SKM-1 (cell line): Measurements from ENCODE around the gene RAI1.
"Not testable (repeated sequence)": the region's sequence is repeated elsewhere in the genome, so short reads cannot be mapped to it uniquely, and the experiment has no call there.

ENCODE experiments used
- DNase-seq: peaks from one replicate; lab custom pipeline; 2025; ENCODE audit not compliant: unreplicated experiment; lab: John Stamatoyannopoulos, UW

The RAI1 gene

DNA sequence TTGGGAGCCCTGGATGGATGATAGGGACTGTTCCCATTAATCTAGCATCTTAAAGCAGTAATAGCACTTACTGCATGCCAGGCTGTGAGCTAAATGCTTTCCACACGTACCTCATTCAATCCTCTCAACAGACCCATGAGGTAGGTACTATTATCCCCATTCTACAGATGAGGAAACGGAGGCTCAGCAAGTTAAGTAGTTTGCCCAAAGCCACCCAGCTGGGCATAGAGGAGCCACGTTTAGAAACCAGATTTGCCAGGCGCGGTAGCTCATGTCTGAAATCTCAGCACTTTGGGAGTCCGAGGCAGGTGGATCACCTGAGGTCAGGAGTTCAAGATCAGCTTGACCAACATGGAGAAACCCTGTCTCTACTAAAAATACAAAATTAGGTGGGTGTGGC, 2.0 kb upstream of the RAI1 start:
- DNase-seq = no peak

DNA sequence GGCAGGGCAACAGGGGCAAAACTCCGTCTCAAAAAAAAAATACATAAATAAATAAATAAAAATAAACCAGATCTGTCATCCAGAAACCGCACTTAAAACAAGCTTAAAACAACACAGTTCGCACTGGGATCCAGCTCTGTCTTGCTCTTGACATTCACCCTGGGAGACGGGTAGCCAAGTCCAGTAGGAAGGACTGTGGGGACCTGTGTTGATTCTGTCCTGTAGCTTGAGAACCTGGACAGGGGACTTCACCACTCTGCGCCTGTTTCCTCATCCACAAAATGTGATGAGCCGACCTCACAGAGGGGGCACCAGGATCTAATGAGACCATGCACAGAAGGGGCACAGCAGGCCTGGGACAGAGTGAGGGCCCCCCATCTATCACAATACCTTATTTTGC, 1.5 kb upstream of the RAI1 start:
- no peak for DNase-seq

DNA sequence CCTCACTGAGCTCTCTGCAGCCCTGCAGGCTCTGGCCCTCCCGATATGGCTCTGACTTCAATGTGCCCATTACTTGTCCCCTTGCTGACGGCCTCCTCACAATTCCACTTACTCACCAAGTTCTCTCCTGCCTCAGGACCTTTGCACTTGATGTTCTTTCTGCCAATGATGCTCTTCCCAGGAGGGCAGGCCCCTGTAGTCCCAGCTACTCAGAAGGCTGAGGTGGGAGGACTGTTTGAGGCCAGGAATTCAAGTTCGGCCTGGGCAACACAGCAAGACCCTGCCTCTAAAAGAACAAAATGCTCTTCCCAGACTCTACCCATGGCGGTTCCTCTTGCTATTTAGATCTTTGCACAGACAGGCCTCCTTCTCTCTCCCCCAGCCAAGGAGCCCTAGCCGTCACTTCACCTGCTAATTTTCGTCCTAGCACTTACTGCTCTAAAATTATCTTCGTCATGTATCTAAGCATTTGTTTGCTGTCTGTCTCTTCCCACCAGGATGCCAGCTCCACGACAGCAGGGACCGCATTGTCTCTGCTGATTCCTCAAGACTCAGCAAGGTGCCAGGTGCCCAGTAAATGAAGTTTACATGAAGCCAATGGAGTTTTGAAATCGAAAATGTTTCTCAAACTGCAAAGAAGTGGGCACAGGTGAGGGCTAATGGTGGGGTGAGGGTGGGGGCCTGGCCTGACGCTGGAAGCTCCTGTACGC, 626 bp upstream of the RAI1 start:
- DNase-seq = no peak

DNA sequence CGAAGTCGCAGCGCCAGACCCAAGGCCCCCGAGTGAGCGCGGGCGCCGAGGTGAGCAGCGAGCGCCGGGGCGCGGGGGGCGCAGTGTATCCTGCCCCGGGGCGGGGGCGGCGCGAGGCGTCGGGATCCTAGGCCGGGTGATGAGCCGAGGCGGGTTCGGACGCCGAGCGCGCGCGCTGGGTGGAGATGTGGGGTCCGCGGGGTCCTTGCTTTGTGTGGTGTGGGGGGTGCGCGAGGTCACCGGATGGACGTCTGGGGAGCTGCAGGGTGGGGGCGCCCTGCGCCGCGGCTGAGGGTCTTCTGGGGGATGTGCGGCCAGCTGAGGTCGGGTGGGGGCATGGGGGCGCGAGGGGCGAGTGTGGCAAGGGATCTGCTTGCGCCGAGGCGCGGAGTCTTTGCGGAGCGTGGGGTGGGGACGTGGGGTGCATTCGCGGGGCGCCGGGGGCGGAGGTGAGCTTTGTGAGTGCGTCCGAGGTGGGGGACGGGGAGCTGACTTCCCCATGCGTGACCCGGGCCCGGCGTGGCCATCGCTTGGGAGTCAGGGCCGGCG, 560 bp downstream of the RAI1 start:
- DNase-seq = no peak

DNA sequence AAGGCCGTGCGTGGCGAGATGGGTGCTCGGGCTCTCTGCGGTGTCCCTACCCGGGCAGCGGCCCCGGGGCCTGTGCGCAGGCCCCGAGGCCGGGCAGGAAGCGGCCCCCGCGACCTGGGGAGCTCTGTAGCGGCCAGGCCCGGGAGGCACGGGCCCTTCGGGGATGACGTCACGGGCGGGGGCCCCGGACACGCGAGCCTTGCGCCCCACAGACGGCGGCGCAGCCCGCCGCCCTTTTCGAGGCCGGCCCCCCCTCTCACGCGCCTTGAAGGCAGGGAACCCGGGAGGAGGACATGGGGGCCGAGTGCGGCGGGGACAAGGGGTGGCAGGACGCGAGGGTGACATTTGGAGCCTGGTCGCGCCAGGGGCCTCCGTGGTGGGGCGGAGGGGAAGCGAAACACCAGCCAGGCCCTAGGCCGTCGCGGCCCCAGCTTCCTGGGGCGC, 1.1 kb downstream of the RAI1 start:
- no peak for DNase-seq

DNA sequence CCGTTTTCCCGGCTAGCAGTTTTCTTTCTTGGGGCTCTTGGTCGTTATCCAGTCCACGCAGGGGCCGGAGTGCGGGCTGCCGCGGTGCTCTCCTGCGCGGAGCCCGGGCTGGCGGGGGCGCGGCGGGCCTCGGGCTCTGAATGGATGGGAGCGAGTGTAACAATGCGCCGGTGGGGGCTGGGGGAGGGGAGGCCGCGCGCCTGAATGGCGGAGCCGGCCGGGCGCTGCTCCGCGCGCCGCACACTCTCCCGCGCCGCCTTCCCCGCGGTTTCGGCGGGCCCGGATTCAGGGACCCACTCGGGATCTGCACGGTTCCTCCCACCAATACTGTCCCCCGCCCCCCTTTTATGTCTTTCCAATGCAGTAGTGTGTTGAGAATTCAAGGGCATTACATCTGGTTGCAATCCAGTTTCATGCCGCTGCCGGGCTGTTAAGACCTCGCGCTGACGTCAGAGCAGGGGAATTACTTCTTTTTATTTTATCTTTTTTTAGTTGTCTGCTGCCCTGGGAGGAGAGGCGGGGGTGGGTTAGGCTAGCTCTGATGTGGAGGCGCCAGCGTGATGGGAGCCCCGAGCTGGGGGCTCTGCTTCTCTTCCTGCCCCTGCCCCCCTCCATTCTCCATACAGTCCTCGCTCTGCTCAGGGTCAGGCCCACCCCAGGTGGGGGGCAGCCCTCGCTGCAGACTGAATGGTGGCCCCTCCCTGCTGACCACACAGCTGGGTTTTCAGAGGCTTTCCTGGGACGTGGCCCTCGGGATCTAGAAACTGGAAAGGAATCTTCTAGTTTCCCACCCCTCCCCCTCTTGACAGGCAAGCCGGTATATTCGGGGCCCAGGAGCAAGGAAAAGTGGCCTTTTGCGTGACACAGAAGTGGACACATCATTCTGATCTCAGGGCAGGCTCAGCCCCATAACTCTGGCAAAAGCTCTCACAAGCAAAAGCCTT, 1.8 kb downstream of the RAI1 start:
- DNase-seq = no peak

DNA sequence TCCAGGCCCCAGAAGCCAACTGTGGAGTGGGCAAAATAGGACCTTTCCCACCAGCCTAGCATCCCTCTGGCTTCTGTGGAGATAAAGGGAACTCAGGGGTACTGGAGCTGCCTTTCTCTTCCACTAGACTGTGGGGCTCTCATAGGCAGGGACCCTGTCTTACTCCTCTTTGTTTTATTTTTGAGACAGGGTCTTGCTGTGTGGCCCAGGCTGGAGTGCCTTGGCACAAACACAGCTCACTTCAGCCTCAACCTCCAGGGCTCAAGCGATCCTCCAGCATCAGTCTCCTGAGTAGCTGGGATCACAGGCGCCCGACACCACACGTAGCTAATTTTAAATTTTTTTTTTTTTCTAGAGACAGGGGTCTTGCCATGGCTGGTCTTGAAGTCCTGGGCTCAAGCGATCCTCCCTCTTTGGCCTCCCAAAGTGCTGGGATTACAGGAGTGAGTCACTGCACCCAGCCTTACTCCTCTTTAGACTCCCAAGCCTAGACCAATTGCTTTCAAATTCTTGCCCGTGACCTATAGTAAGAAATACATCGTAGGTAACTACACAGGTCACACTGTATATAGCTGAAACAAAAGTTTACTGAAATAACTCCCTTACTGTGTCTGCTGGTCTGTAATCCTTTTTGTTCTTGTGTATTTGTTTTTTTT, 2.6 kb downstream of the RAI1 start:
- DNase-seq = no peak

DNA sequence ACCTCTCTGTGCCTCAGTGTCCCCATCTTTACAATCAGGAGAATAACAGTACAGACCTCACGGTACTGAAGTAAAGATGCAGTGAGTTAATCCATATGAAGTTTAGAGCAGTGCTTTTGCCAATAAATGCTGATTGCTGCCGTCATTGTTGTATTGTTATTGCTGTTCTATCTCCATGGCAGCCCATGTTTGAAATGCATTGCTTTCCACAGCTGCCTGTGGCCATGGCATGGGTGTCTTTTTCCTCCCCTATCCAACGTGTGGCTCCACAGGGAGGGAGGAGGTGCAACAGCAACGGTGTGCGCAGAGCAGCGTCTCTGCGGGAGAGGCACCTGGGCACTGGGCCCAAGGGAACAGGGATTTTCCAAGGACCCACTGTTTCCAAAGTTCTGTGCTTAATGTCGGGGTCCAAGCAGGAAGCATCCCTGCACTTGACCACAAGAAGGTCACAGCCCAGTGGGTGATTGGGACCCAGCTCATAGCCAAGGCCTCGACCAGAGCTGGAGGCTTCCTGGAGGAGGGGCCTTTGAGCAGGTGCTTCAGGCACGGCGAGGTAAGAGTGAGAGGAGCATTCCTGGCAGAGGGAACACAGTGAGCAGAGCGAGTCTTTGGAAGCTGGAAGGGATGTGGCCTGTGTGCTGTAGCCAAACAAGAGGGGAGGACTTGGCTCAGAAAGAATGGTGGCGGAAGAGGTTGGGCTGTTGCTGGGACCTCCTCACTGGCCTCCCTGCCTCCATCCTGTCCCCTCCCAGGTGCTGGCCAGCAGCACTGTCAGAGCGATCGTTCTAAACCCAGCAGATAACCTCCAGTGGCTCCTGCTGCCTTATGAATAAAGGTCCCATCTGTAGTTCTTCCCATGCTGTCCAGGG, 3.9 kb downstream of the RAI1 start:
- DNase-seq = no peak

DNA sequence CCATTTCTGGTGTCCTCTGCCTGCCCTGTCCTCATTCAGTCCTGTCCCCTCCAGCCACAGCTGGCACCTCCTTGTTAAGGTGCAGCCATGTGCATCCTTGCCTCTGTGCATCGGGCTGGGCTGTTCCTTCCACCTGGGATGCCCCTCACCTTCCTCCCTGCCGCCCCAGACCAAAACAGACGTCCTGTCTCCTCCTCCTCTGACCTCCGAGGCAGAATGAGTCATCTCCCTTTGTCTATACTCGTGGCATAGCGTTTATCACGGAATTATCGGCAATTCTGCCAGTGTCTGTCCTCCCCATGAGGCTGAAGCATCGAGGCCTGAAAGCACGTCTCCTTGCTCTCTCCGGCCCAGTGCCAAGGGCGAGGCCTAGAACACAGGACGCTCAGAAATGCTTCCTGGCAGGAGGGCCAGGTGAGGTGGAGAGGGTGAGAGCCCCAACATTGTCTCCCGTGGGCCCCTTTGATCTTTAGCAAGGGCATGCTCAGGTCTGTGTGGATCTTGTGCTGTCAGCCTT, 4.6 kb downstream of the RAI1 start:
- DNase-seq = no peak

DNA sequence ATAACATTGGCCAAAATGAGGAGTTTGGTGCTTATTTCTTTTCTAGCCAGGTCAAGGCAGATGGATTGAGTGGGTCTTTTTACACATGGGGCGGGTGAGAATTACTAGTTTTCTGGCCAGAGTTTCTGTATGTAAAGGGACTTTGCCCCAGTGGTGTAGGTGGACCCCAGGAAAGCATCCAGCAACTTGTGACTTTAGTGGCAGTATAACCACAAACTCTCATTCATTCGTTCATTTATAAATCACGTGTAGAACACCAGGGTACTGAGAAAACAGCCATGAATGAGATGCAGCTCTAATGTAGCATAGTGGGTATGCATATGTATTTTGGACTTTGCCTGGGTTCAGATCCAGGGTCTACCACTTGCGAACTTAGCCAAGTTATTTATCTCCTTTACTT, 8.1 kb downstream of the RAI1 start:
- no peak for DNase-seq

DNA sequence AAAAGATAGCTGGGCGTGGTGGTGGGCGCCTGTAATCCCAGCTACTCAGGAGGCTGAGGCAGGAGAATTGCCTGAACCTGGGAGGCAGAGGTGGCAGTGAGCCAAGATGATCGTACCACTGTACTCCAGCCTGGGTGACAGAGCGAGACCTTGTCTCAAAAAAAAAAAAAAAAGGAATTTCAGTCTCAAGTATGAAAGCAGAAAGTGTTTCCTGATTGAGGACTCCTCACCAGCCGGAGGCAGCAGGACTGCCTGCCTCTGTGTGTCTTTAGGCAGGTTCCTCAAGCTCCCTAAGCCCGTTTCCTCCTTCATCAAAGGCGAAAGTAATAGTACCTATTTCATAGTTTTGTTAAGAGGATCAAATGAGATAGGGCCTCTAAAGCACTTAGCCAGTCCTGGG, 9.0 kb downstream of the RAI1 start:
- not testable (repeated sequence) for DNase-seq

DNA sequence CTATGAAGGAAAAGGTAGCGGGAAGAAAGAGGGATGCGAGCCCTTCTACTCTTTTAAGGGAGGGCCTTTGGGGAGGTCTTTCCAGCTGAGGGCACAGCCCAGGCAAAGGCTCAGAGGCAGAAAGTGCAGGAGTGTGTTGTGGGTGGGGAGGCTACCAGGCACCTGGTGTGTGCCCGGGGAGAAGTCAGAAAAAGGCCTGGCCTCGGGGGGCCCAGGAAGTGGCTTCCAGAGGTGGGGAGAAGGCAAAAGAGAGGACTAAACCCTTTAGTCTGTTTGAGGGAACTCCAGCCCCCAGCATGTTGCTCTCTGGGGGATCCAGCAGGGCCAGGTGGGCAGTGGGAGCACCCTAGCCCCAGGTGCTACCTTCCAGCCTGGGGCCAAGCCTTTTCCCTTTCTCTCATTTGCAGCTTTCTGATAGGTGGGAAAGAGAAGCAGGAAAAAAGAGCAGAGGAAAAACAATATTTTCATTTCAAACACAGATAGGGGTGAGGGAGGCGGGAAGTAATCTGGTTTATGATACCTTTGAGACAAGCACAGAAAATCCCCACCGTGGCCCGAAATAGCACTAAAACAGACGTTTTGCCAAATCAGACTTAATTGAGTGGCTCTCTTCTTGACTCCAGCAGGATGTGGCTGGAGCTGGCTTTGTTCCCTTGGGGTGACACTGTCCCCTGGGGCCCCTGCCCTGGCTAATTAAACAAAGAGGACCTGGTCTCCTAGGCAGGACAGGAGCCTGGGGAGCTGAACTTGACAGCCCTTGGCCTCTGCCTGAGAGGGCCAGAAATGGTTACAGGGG, 10.4 kb downstream of the RAI1 start:
- no peak for DNase-seq

DNA sequence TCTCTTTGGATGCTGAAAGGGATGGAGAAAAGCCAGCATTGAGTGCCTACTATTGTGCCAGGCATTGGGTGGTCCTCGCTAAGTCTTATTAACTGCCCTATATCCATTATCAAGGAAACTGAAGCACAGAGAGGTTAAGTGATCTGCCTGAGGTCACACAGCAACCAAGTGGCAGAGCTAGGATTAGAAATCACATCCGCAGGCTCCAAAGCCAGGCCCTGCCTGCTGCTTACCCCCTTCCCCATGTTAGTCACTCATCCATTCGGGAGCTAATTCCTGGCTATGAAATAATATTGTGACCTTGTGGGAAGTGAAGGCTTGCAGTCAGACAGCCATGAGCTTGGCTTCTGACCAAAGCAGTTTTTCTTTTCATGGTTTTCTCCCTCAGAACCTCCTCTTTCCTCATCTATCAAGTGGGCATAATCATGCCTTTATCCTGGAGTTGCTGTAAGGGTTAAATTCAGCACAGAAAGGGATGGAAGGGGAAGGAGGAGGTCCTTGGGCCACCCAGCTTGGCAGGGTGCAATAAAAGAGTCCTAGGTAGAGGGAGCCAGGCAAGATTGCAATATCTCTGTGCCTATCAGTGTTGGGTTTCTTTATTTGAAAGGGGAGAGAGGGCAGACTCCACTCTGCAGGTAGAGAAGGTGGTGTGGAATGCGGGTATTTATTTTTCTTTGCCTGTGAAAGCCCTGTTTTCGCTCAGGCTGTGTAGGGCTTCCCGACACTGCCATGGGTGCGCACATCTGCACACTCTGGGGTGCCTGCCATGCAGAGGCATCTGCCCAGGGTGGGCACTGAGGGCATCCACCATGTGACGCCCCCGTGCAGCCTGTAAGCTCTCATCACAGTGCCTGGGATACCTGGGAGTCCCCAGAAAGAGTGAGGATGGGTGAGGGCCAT, 11.3 kb downstream of the RAI1 start:
- no peak for DNase-seq

DNA sequence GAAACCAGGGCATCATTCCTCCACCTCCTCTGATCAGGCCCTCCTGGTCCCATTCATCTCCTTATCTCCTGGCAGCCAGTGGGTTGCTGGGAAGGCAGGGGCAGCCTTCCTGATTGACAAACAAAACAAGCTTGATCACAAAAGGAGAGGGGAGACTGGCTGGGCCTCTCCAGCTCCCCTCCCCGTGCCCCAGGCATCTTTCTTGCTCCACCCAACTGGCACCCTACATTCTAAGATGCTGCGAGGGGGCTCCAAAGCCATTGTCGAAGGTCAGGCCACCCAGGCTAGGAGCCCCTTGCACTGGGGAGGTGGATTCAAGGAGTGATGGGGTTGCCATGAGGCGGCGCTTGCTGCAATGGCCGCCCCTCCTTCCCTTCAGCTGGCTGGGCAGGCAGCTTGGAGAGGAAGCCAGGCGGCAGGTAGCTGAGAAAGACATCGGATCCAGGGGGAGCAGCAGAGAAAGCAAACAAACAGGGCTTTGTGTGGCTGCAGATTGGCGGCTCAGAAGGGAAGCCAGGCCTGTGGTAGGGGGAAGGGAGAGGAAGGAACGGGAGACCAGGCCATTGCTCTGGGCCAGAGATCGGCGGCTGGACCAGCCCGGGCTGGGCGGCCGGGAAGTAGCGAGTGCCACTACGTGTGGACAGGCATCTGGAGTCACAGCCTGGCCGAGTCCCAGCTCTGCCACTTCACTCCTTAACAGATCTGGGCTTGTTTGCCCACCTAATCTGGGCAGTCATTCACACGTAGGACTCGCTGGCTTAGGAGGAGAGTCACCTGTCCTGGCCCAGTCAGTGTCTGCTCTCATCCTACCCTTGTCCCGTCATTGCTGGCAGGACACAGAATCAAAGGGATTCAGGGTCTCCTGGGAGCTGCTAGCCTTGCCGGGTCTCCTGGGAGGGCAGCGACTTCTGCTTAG, 12.3 kb downstream of the RAI1 start:
- no peak for DNase-seq

DNA sequence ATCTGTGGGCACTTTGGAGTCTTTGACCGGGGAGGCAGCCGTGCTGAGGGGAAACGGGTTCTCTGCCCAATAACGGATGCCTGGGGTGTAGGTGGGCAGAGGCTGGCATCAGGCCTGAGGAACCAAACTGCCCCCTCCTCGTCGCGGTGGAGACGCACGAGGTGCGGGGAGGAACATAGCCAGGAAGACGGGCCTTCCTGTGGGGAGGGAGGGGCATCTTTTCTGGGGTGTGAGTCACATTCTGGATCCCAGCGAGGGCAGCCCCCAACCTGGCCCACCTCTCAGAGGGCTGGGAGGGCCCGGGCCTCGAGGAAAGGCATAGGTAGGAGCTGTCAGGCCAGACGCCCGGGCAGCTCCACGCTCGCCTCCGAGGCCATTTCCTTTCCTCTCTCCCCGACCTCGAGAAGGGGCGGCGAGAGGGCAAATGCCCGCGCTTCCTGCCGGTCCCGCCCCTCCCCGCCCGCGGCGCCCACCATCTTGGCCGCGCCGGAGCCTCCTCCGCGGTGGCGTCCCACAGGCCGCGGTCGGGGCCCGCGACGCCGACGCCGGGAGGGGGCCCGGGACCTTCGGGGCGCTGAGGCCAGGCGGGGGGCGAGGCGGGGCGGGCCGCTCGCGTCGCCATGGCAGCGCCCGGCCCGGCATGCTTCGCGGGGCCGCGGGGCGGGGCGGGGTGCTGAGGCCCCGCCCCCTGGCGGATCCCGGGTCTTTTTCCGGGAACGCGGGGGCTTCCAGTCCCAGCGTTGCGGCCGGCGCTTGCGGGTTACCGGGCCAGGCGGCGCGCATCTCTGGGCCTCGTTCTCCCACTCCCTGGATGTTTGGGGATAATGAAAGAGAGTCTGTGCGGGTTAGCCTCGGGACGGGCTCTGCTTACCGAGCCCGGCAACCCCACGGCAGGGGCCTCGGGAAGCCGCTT, 13.2 kb downstream of the RAI1 start:
- peak; percentile 55 for DNase-seq

DNA sequence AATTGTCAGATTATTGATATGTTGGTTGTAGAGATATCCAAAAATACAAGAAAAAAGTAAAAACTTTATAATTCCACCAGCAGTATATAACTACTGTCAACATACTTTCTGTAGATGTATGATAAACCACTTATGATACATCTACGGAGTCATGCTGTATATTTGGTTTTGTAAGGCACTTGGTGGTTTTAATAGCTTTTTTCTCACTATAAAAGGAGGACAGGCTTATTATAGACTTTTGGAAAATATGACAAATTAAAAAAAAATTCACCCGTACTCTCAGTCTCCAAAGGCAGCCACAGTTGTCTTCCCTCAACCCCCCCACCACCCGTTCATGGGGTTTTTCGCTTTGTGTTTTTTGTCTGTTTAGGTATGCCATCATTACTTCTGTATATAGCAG, 14.8 kb downstream of the RAI1 start:
- DNase-seq = no peak
